ENCODE results near the gene LIAS.
A peak's percentile ranks its signal among the peaks of the same experiment; 100 is the strongest.

GRCh38 chr4:39464886-39465501 lies 6.1 kb downstream of the LIAS start:
- TF ChIP-seq CTCF (IDR thresholded peaks at IDR 0.05; ENCODE audit: poor library complexity, severe bottlenecking) = peak; percentile 18
- no peak for TF ChIP-seq POLR2AphosphoS5 (IDR thresholded peaks at IDR 0.05)
- no peak for TF ChIP-seq EZH2 (IDR thresholded peaks at IDR 0.05; ENCODE audit: borderline replicate concordance, insufficient read depth, low read length, poor library complexity, severe bottlenecking)
